Vagina (tissue), 2 donors: ENCODE data around the gene ECE1.
"Not testable (repeated sequence)": the region's sequence is repeated elsewhere in the genome, so short reads cannot be mapped to it uniquely, and the experiment has no call there.

Experiments used
- POLR2AphosphoS5 ChIP-seq, 2 donors: sonication (generic); formaldehyde crosslinking; IDR thresholded peaks; one replicate each; pipeline ENCODE4 v1.9.0; 2017; ENCODE audit warnings: antibody characterized with exemption in 2 of 2, mild to moderate bottlenecking in 2 of 2, low read depth in 1 of 2; ENCODE audit not compliant: insufficient read depth in 1 of 2
- TF ChIP-seq, protein P1 (sequence below), 3 experiments: fragments of 450-650 bp in 2 of 3; fragments of 200-600 bp in 1 of 3; sonication (generic) in 1 of 3; IDR thresholded peaks; one replicate each; pipeline ENCODE4 v1.5.1; 2017 to 2019; ENCODE audit warnings: antibody characterized with exemption in 3 of 3, mild to moderate bottlenecking in 2 of 3, moderate library complexity in 2 of 3

DNA sequence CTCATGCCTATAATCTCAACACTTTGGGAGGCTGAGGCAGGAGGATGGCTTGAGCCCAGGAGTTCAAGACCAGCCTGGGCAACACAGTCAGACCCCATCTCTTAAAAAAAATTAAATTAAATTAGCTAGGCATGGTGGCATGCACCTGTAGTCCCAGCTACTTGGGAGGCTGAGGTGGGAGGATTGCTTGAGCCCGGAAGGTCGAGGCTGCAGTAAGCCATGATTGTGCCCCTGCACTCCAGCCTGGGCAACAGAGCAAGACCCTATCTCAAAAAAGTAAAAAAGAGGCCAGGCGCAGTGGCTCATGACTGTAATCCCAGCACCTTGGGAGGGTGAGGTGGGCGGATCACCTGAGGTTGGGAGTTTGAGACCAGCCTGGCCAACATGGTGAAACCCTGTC lies 8.2 kb downstream of the ECE1 start:
- TF ChIP-seq, protein P1, sequence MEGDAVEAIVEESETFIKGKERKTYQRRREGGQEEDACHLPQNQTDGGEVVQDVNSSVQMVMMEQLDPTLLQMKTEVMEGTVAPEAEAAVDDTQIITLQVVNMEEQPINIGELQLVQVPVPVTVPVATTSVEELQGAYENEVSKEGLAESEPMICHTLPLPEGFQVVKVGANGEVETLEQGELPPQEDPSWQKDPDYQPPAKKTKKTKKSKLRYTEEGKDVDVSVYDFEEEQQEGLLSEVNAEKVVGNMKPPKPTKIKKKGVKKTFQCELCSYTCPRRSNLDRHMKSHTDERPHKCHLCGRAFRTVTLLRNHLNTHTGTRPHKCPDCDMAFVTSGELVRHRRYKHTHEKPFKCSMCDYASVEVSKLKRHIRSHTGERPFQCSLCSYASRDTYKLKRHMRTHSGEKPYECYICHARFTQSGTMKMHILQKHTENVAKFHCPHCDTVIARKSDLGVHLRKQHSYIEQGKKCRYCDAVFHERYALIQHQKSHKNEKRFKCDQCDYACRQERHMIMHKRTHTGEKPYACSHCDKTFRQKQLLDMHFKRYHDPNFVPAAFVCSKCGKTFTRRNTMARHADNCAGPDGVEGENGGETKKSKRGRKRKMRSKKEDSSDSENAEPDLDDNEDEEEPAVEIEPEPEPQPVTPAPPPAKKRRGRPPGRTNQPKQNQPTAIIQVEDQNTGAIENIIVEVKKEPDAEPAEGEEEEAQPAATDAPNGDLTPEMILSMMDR (IDR thresholded peaks at IDR 0.05), result not testable (repeated sequence)
- not testable (repeated sequence) for TF ChIP-seq POLR2AphosphoS5 (IDR thresholded peaks at IDR 0.05; ENCODE audit: insufficient read depth in 1 of 2, low read depth in 1 of 2)
